Measurements from ENCODE around the gene CEP41.

DNA sequence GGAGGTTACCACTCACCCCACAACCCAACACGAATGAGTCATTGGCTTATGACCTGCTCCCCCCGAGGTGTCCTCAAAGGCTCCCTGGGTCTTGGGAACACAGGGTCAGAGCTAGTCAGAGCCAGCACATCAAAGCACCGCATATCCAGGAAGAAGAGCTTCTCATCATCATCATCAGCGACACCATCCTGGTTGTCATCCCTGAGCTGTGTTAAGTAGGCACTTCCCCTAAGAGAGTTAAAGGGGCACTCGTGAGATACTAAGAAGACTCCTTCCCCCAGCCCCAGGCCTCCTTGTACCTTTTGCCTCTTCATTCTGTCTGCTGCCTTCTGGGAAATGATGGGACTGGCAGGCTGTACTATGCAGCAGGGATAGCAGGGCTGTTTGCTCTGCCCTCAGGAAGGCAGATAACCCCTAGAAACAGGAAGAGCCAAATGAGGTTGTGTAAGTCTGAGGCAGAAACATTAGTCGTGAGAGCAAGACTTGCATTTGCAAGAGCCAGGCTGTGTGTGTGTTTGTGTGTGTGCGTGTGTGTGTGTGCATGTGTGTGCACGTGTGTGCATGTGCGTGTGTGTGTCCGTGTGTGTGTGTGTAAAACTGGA, 71.6 kb downstream of the CEP41 start:
- TF ChIP-seq, protein P1, sequence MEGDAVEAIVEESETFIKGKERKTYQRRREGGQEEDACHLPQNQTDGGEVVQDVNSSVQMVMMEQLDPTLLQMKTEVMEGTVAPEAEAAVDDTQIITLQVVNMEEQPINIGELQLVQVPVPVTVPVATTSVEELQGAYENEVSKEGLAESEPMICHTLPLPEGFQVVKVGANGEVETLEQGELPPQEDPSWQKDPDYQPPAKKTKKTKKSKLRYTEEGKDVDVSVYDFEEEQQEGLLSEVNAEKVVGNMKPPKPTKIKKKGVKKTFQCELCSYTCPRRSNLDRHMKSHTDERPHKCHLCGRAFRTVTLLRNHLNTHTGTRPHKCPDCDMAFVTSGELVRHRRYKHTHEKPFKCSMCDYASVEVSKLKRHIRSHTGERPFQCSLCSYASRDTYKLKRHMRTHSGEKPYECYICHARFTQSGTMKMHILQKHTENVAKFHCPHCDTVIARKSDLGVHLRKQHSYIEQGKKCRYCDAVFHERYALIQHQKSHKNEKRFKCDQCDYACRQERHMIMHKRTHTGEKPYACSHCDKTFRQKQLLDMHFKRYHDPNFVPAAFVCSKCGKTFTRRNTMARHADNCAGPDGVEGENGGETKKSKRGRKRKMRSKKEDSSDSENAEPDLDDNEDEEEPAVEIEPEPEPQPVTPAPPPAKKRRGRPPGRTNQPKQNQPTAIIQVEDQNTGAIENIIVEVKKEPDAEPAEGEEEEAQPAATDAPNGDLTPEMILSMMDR (IDR thresholded peaks at IDR 0.05 in 4 of 5, conservative IDR thresholded peaks at IDR 0.05 in 1 of 5), result no peak
- TF ChIP-seq POLR2A (IDR thresholded peaks at IDR 0.05), result no peak

All from gastrocnemius medialis (tissue), 4 donors.